GM12875 (cell line): ENCODE measurements around the gene LAIR2.

Experiments
- H3K4me3 ChIP-seq: one replicate; pipeline ENCODE4 v1.5.1; 2011; ENCODE audit warnings: low read depth, low read length, control low read depth
- TF ChIP-seq, protein P1 (sequence below): IDR thresholded peaks from 2 replicates; pipeline ENCODE4 v1.5.1; 2011; ENCODE audit warnings: low read depth, mild to moderate bottlenecking, control low read depth, inconsistent platforms, low read length, moderate library complexity, borderline replicate concordance; ENCODE audit not compliant: insufficient read depth

The LAIR2 gene

DNA sequence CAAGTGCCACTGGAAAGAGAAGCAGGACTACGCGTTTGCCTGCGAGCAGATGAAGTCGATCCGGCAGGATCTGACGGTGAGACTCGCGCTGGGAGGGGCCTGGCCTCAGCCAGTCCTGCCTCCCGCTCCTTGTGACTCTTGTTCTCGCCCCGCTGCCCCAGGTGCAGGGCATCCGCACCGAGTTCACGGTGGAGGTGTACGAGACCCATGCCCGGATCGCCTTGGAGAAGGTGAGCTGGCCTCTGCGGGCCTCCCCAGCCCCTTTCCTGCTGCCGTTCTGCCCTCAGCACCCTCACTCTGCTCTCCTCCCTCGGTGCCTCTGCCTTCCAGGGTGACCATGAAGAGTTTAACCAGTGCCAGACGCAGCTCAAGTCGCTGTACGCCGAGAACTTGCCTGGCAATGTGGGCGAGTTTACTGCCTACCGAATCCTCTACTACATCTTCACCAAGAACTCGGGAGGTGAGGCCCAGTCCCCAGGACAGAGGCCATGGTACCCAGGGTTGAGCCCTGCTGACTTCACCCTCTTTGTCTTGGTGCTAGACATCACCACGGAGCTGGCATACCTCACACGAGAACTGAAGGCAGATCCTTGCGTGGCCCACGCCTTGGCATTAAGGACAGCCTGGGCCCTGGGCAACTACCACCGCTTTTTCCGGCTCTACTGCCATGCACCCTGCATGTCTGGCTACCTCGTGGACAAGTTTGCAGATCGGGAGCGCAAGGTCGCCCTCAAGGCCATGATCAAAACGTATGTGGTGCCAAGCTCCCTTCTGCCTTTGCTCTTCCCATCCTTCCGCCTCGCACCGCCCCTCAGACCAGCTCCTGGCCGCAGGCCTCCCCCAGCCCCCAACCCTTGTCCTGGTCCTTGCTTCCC, 44.6 kb upstream of the LAIR2 start:
- no peak overlapping the region for H3K4me3 ChIP-seq
- TF ChIP-seq, protein P1, sequence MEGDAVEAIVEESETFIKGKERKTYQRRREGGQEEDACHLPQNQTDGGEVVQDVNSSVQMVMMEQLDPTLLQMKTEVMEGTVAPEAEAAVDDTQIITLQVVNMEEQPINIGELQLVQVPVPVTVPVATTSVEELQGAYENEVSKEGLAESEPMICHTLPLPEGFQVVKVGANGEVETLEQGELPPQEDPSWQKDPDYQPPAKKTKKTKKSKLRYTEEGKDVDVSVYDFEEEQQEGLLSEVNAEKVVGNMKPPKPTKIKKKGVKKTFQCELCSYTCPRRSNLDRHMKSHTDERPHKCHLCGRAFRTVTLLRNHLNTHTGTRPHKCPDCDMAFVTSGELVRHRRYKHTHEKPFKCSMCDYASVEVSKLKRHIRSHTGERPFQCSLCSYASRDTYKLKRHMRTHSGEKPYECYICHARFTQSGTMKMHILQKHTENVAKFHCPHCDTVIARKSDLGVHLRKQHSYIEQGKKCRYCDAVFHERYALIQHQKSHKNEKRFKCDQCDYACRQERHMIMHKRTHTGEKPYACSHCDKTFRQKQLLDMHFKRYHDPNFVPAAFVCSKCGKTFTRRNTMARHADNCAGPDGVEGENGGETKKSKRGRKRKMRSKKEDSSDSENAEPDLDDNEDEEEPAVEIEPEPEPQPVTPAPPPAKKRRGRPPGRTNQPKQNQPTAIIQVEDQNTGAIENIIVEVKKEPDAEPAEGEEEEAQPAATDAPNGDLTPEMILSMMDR: no peak

DNA sequence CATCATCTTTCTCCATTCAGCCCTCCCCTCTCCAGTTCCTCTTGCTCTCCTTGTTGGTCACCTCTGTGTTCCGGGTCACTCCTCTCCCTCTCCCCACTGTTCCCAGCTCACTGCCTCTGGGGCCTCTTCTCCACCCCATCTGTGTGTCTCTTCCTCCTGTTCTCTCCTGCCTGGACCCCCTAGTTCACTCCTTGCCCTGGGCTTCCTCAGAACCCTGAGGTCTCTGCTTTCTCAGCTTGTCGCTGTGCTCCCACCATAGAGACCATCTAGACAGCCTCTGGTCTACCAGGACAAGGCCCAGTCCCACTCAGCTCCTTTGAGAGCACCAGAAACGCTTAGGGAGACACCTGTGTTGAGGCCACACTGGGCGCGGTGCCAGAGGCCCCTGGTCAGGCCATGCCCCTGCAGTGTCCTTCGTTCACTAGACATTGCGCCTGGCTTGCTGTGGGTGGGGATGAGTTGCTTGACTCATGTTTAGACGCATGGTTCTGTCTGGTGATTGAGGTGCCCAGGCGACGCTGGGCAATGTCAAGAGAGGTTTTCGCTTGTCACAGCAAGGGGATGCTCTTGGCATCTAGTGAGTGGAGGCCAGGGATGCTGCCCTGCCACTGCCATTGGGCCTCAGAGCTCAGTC, 43.9 kb upstream of the LAIR2 start:
- TF ChIP-seq, protein P1: no peak
- no peak overlapping the region for H3K4me3 ChIP-seq

DNA sequence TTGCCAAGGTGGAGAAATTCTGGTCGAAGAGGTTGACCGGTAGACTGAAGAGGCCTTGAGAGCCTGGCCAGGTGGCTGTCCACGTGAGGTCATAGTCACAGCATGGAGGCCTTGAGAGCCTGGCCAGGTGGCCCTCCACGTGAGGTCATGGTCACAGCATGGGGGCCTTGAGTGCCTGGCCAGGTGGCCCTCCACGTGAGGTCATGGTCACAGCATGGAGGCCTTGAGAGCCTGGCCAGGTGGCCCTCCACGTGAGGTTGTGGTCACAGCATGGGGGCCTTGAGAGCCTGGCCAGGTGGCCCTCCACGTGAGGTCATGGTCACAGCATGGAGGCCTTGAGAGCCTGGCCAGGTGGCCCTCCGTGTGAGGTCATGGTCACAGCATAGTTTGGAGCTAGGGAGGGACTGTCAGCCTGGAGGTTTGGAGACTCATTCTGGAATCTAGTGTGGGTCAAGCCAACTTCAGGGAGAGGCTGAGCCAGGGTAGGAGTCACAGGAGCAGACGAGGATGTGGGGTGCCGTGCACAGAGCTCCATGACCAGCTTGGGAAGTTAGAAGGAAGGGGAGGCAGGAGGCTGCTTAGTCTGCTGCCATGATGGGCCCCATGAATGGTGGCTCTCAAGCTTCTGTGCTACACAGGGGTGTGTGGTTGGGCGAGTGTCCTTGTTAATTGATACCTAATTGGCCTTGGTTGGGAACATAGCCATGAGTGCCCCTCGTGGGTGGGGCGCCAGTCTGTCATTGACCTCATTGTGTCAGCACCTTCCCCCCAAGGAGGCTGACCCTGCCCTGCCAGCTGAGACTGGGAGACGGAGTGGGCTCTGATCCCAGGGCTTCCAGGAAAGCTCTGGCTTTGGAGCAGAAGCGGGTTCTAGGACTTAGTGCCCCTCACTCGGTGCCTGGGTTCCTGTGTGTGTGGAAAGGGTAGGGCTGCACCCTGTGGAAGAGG, 43.1 kb upstream of the LAIR2 start:
- no peak overlapping the region for H3K4me3 ChIP-seq
- TF ChIP-seq, protein P1: no peak

DNA sequence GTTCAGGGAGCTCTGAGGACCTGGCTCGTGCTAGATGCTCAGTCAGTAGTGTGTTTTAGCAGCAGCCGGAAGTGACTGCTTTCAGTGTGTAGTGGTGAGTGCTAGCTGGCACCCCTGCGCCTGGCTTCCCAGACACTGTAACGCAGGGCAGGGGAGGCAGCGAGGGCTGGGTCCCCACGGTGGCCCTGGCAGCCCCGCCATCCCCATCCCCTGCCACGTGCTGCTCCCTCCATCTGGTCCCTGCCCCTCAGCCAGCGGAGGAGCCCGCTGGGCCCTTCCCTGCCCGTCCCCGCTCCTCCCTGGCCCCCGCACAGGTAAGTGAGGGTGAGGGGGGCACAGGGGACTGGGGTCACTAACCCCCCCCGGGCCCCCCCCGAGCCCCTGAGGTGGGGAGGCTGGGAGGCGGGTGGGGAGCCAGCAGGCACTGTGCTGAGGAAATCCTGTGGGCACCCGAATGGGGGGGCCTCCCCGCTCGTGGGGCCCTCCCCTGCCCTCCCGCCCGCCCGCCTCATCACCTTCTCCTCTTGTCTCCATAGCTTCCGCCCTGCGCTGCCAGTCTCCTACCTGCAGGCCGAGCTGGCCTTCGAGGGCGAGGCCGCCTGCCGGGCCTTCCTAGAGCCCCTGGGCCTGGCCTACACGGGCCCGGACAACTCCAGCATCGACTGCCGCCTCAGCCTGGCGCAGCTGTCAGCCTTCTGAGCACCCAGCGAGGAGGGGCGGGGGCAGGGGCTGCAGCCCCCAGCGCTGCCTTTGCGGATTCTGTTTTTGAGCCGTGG, 42.2 kb upstream of the LAIR2 start:
- H3K4me3 ChIP-seq: no peak overlapping the region

DNA sequence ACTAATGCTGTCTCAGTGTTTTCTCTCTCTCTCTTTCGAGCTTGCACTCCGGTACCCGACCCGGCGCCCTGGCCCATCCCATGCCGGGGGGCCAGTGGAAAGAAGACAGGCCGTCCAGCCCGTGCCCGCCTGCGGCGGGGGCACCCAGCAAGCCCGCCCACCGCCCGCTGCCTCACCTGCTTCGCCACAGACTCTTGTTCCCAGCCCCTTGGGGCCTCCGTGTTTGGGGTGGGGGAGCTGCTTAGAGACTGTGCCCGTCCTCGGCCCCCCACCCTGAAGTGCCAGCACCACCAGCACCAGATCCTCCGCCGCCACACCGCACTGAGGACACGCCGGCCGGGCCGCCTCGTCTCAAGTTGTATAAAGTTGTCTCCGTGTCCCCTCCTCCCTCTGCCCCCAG, 41.4 kb upstream of the LAIR2 start:
- H3K4me3 ChIP-seq: no peak overlapping the region

More for the DNA sequence above, 42.2 kb upstream of the LAIR2 start:
- TF ChIP-seq, protein P1: no peak

DNA sequence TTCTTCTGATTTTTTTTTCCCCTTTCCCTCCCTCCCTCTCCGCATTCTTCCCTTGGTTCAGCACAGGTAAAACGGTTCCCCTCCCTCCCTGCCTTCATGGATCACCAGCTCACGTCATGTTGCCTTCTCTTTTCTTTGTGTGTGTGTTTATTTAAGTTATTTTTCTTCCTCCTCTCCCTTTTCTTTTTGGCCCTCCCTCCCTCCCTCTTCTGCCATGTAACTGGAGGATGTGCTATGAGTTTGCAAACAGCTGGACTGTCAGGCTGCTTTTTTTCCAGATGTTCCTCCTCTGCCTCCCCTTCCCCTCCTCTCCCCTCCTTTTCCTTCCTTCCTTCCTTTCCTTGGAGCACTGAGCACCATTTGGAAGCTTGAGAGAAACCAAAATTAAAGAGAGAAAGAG, 41.0 kb upstream of the LAIR2 start:
- TF ChIP-seq, protein P1: no peak
- no peak overlapping the region for H3K4me3 ChIP-seq

More for the DNA sequence above, 41.4 kb upstream of the LAIR2 start:
- TF ChIP-seq, protein P1: no peak
